HFFc6 (cell line): ENCODE data around the gene TBX6. TPM values are rescaled to one million over a fixed set of nuclear protein-coding genes. Genes with fewer than 3 reads are reported as not detected.
"Not testable (repeated sequence)": the region's sequence is repeated elsewhere in the genome, so short reads cannot be mapped to it uniquely, and the experiment has no call there.

Source experiments
- DNase-seq: peaks from one replicate; pipeline ENCODE4 v3.0.0-alpha.2; 2018
- H3K27ac Mint-ChIP-seq: 2 replicates; pipeline ENCODE4 v1.8.0; 2020; ENCODE audit warnings: mild to moderate bottlenecking, mixed read lengths
- H3K27me3 Mint-ChIP-seq: 2 replicates; pipeline ENCODE4 v1.8.0; 2021; ENCODE audit warnings: mild to moderate bottlenecking, moderate library complexity, mixed read lengths; ENCODE audit not compliant: insufficient read depth
- H3K36me3 Mint-ChIP-seq: 2 replicates; pipeline ENCODE4 v1.8.0; 2021; ENCODE audit warnings: low read depth, mixed read lengths
- H3K4me1 Mint-ChIP-seq: 2 replicates; pipeline ENCODE4 v1.8.0; 2020; ENCODE audit warnings: low read depth, mixed read lengths
- H3K4me3 Mint-ChIP-seq: 2 replicates; pipeline ENCODE4 v1.8.0; 2020; ENCODE audit warnings: mild to moderate bottlenecking, moderate library complexity, mixed read lengths
- H3K9me3 Mint-ChIP-seq: 2 replicates; pipeline ENCODE4 v1.8.0; 2020; ENCODE audit warnings: mild to moderate bottlenecking, mixed read lengths
- total RNA-seq, 6 experiments: library from RNA; stranded (reverse); fragmentation: NEBNext Ultra II Directional; extraction: Animal tissue kit (Norgen Biotek cat#: 25700); gene quantifications; 2 replicates in 1 of 6; 3 replicates in 5 of 6; pipeline ENCODE4 v1.2.3, GENCODE V29; 2021
- TF ChIP-seq, protein P1 (sequence below): fragments of 200-600 bp; sonication (generic); IDR thresholded peaks from 2 replicates; pipeline ENCODE4 v1.5.0; 2021; ENCODE audit warnings: antibody characterized with exemption, mild to moderate bottlenecking

Gene TBX6
- total RNA-seq, 6 experiments from 2014 or later, result 0.16 to 0.33 (median 0.26) TPM

DNA sequence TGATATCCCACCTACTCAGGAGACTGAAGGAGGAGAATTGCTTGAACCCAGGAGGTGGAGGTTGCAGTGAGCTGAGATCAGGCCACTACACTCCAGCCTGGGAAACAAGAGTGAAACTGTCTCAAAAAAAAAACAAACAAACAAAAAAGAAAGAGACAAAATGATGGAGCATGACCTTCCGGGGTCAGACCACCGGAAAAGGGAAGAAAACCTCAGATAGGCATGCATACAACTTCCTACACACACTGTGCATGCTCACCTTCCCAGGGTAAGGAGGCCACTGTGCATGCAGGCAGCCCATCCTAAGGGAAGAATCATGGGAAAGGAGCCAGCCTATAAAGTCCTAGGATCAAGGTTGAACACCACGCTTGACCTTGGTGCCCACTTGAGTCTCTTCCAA, 40.9 kb upstream of the TBX6 start:
- H3K4me1 Mint-ChIP-seq, result no peaks in the 10 kb centered on the region; the same call in 1 of the 2 replicates
- no peaks in the 10 kb centered on the region for H3K9me3 Mint-ChIP-seq
- no peaks in the 10 kb centered on the region for H3K36me3 Mint-ChIP-seq
- no peak overlapping the region for H3K27ac Mint-ChIP-seq
- H3K4me3 Mint-ChIP-seq, result no peak overlapping the region
- TF ChIP-seq, protein P1, sequence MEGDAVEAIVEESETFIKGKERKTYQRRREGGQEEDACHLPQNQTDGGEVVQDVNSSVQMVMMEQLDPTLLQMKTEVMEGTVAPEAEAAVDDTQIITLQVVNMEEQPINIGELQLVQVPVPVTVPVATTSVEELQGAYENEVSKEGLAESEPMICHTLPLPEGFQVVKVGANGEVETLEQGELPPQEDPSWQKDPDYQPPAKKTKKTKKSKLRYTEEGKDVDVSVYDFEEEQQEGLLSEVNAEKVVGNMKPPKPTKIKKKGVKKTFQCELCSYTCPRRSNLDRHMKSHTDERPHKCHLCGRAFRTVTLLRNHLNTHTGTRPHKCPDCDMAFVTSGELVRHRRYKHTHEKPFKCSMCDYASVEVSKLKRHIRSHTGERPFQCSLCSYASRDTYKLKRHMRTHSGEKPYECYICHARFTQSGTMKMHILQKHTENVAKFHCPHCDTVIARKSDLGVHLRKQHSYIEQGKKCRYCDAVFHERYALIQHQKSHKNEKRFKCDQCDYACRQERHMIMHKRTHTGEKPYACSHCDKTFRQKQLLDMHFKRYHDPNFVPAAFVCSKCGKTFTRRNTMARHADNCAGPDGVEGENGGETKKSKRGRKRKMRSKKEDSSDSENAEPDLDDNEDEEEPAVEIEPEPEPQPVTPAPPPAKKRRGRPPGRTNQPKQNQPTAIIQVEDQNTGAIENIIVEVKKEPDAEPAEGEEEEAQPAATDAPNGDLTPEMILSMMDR, result no peak
- peaks cover 22% of the 10 kb centered on the region for H3K27me3 Mint-ChIP-seq
- no peak for DNase-seq

DNA sequence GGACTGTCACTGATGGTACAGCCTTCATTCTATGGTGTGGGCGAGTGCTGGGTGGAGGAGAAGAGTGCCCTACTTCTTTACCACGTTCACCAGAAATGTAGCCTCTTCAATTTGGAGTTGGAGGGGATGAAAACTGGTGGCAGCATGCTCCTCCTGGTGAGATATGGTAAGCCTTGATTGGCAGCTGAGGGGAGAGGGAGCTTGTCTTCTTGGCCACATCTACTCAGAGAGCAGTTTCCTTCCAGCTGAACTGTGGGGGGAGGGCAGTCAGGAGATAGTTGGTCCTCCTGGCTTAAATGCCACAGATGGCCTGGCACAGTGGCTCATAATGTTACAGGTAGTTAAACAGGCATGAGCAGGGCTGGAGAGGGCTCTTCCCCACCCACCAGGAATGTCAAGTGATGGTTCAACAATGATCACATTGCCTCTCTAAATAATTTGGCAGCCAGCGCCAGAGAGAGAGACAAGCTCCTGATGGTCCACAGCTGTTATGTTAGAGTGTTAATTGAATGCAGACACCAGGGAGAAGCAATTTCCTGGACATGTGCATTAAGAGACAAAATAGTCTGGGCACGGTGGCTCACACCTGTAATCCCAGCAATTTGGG, 40.2 kb upstream of the TBX6 start:
- Mint-ChIP-seq H3K27ac (no peak overlapping the region), H3K9me3 (no peaks in the 10 kb centered on the region), H3K27me3 (peaks cover 22% of the 10 kb centered on the region), H3K4me3 (no peak overlapping the region), H3K36me3 (no peaks in the 10 kb centered on the region), H3K4me1 (no peaks in the 10 kb centered on the region)
- DNase-seq, result no peak
- TF ChIP-seq, protein P1, result no peak

DNA sequence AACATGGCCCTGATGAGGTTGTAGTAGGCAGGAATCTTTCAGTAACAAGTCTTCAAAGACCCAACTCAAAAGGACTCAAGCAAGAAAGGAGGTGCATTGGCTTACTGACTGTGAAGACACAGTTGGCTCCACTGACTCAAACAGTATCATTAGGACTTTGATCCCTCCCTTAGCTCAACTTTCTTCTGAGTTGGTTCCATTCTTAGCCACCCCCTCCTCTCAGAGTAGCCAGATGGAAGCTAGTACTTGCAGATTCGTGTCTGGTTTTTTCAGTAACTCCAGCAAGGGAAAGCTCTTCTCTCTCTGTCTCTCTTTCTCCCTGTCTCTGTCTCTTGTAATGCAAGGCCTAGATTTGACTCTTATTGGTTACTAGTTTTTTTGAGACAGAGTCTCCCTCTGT, 36.3 kb upstream of the TBX6 start:
- Mint-ChIP-seq H3K9me3 (no peaks in the 10 kb centered on the region), H3K4me3 (no peak overlapping the region), H3K27ac (no peak overlapping the region), H3K36me3 (no peaks in the 10 kb centered on the region), H3K27me3 (peaks cover 4% of the 10 kb centered on the region; the same call in 1 of the 2 replicates), H3K4me1 (peaks cover 11% of the 10 kb centered on the region)
- TF ChIP-seq, protein P1, result no peak
- no peak for DNase-seq

DNA sequence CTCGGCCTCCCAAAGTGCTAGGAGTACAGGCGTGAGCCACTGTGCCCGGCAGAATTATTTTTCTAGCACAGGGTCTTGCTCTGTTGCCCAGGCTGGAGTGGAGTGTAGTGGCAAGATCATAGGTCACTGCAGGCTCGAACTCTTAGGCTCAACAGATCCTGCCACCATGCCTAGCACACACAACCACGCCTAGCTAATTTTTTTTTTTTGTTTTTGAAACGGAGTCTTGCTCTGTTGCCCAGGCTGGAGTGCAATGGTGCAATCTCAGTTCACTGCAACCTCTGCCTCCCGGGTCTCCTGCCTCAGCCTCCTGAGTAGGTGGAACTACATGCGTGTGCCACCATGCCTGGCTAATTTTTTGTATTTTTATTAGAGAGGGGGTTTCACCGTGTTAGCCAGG, 34.0 kb upstream of the TBX6 start:
- peaks cover 21% of the 10 kb centered on the region for H3K4me1 Mint-ChIP-seq
- H3K9me3 Mint-ChIP-seq, H3K36me3 Mint-ChIP-seq, H3K27ac Mint-ChIP-seq, DNase-seq, H3K4me3 Mint-ChIP-seq, H3K27me3 Mint-ChIP-seq: not testable (repeated sequence)

DNA sequence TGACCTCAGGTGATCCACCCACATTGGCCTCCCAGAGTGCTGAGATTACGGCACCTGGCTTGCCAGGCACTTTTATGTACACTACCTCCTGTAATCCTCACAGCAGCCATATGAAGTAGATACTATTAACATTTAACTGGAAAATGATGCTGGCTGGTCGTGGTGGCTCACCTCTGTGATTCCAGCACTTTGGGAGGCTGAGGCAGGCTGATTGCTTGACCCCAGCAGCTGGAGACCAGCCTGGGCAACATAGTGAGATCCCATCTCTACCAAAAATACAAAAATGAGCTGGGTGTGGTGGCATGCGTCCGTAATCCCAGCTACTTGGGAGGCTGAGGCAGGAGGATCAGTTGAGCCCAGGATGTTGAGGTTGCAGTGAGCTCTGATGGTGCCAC, 33.3 kb upstream of the TBX6 start:
- peaks cover 2% of the 10 kb centered on the region; the same call in 1 of the 2 replicates for H3K27me3 Mint-ChIP-seq
- TF ChIP-seq, protein P1, result no peak
- H3K4me3 Mint-ChIP-seq, result no peak overlapping the region
- H3K36me3 Mint-ChIP-seq, result no peaks in the 10 kb centered on the region
- no peak for DNase-seq
- H3K9me3 Mint-ChIP-seq, result no peaks in the 10 kb centered on the region
- no peak overlapping the region for H3K27ac Mint-ChIP-seq
- peaks cover 21% of the 10 kb centered on the region for H3K4me1 Mint-ChIP-seq

DNA sequence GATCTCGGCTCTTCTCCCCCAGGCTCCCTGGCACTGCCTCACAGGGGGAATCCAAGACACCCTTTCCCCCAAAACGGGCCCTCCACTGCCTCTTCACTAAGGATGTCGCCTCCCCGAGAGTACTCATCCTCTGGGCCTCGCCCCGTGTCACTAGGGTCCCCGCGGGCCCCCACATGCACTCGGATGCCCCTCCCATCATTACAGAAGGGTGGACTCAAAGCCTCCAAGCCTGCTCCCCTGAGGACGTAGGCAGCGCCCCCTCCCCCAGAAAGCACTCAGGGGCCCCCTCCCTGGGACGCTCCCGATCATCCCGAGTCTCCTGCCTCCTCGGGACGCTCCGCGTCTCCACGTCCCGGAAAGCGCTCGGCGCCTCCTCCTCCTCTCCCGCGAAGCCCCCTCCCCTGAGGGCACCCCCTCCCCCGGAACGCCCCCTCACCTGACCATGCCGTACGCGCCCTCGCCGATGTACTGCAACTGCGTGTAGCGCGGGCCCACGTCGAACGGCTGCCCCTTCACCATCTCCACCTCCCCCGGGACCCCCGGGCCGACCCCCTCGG, 31.0 kb upstream of the TBX6 start:
- no peak for DNase-seq
- H3K27me3 Mint-ChIP-seq, result no peaks in the 10 kb centered on the region; the same call in 1 of the 2 replicates
- peaks cover 27% of the 10 kb centered on the region for H3K4me1 Mint-ChIP-seq
- no peaks in the 10 kb centered on the region for H3K9me3 Mint-ChIP-seq
- TF ChIP-seq, protein P1, result peak; percentile 0; the same call in 1 of the 2 replicates
- 0 out of 2 replicates have a peak, but pooled peaks cover 5% of the 10 kb centered on the region for H3K36me3 Mint-ChIP-seq
- H3K27ac Mint-ChIP-seq, result peak overlapping the region; percentile 77
- peak overlapping the region; percentile 91 for H3K4me3 Mint-ChIP-seq
